ENCODE results near the gene CRB1.

The CRB1 gene

GRCh38 chr1:197384471-197384870 is 116.4 kb downstream of the CRB1 start:
- Histone ChIP-seq H2BK12ac (ENCODE audit: low read length) (no peak overlapping the region), H2BK5ac (ENCODE audit: low read length) (no peak overlapping the region), H4K91ac (ENCODE audit: low read depth, low read length, poor library complexity) (no peak overlapping the region), H3K9ac (ENCODE audit: low read depth, low read length, poor library complexity) (no peak overlapping the region), H3K9me3 (replicated peaks in 1 of 2; ENCODE audit: control insufficient read depth in 2 of 2, insufficient read depth in 1 of 2, low read depth in 1 of 2, low read length in 2 of 2) (no peaks in the 10 kb centered on the region), H2AFZ (ENCODE audit: low read length) (no peak overlapping the region), H3K79me1 (ENCODE audit: low read depth, low read length) (no peaks in the 10 kb centered on the region), H3K4me2 (ENCODE audit: insufficient read depth, low read length, poor library complexity, severe bottlenecking) (no peak overlapping the region), H3K4ac (ENCODE audit: low read length) (no peak overlapping the region), H3K4me3 (ENCODE audit: low read length in 2 of 2) (no peak overlapping the region), H4K8ac (ENCODE audit: low read depth, low read length) (no peak overlapping the region), H3K27me3 (ENCODE audit: control insufficient read depth in 3 of 3, insufficient read depth in 3 of 3, low read depth in 1 of 3, low read length in 3 of 3) (no peaks in the 10 kb centered on the region), H3K18ac (ENCODE audit: low read length) (no peak overlapping the region), H2BK120ac (ENCODE audit: low read depth, low read length) (no peak overlapping the region), H2AK5ac (ENCODE audit: low read depth, low read length) (no peak overlapping the region), H3K36me3 (replicated peaks in 1 of 2; ENCODE audit: control insufficient read depth in 2 of 2, insufficient read depth in 2 of 2, low read length in 2 of 2) (no peaks in the 10 kb centered on the region), H3K27ac (replicated peaks; ENCODE audit: low read length) (no peak overlapping the region), H3K23ac (ENCODE audit: low read depth, low read length, poor library complexity) (no peak overlapping the region), H3K4me1 (ENCODE audit: control insufficient read depth in 2 of 2, insufficient read depth in 1 of 2, low read depth in 1 of 2, low read length in 2 of 2) (no peaks in the 10 kb centered on the region), H2BK15ac (ENCODE audit: low read length) (no peak overlapping the region), H3K14ac (ENCODE audit: low read length) (no peak overlapping the region)
- DNase-seq (ENCODE audit: low spot score), result no peak
- WGBS, 2 donors (ENCODE audit: extremely low coverage in 2 of 2, insufficient read length in 2 of 2, insufficient replicate concordance in 1 of 2), result no CpG with 5 or more reads among the region's 6 CpGs

DNA sequence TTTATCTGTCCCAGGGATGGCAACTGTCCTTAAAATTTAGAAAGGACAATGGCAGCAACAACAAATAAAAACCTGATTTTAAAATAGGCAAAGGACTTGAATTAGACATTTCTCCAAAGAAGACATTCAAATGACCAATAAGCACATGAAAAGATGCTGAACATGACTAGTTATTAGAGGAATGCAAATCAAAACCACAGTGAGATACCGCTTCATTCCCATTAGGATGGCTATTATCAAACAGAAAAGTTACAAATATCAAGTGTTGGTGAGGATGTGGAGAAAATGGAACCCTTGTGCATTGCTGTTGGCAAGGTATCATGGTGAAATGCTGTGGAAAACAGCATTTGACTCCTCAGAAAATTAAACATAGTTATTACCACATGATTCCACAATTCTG is 120.7 kb downstream of the CRB1 start:
- H3K4me1 ChIP-seq (ENCODE audit: control insufficient read depth in 2 of 2, insufficient read depth in 1 of 2, low read depth in 1 of 2, low read length in 2 of 2), result no peaks in the 10 kb centered on the region
- H3K14ac ChIP-seq (ENCODE audit: low read length), result no peak overlapping the region
- DNase-seq (ENCODE audit: low spot score), result no peak
- H3K4me3 ChIP-seq (ENCODE audit: low read length in 2 of 2), result no peak overlapping the region
- no peaks in the 10 kb centered on the region for H3K36me3 ChIP-seq (replicated peaks in 1 of 2; ENCODE audit: control insufficient read depth in 2 of 2, insufficient read depth in 2 of 2, low read length in 2 of 2)
- no CpG with 5 or more reads among the region's 1 CpG for WGBS, 2 donors (ENCODE audit: extremely low coverage in 2 of 2, insufficient read length in 2 of 2, insufficient replicate concordance in 1 of 2)
- no peaks in the 10 kb centered on the region for H3K27me3 ChIP-seq (ENCODE audit: control insufficient read depth in 3 of 3, insufficient read depth in 3 of 3, low read depth in 1 of 3, low read length in 3 of 3)
- no peak overlapping the region for H3K18ac ChIP-seq (ENCODE audit: low read length)
- H3K4me2 ChIP-seq (ENCODE audit: insufficient read depth, low read length, poor library complexity, severe bottlenecking), result no peak overlapping the region
- H2AK5ac ChIP-seq (ENCODE audit: low read depth, low read length), result no peak overlapping the region
- H3K4ac ChIP-seq (ENCODE audit: low read length), result no peak overlapping the region
- H4K8ac ChIP-seq (ENCODE audit: low read depth, low read length), result no peak overlapping the region
- no peak overlapping the region for H4K91ac ChIP-seq (ENCODE audit: low read depth, low read length, poor library complexity)
- no peak overlapping the region for H2BK5ac ChIP-seq (ENCODE audit: low read length)
- no peaks in the 10 kb centered on the region for H3K79me1 ChIP-seq (ENCODE audit: low read depth, low read length)
- no peak overlapping the region for H3K23ac ChIP-seq (ENCODE audit: low read depth, low read length, poor library complexity)
- H3K27ac ChIP-seq (replicated peaks; ENCODE audit: low read length), result no peak overlapping the region
- no peak overlapping the region for H2BK120ac ChIP-seq (ENCODE audit: low read depth, low read length)
- no peak overlapping the region for H2BK15ac ChIP-seq (ENCODE audit: low read length)
- H3K9ac ChIP-seq (ENCODE audit: low read depth, low read length, poor library complexity), result no peak overlapping the region
- H3K9me3 ChIP-seq (replicated peaks in 1 of 2; ENCODE audit: control insufficient read depth in 2 of 2, insufficient read depth in 1 of 2, low read depth in 1 of 2, low read length in 2 of 2), result no peaks in the 10 kb centered on the region
- H2BK12ac ChIP-seq (ENCODE audit: low read length), result no peak overlapping the region
- no peak overlapping the region for H2AFZ ChIP-seq (ENCODE audit: low read length)

DNA sequence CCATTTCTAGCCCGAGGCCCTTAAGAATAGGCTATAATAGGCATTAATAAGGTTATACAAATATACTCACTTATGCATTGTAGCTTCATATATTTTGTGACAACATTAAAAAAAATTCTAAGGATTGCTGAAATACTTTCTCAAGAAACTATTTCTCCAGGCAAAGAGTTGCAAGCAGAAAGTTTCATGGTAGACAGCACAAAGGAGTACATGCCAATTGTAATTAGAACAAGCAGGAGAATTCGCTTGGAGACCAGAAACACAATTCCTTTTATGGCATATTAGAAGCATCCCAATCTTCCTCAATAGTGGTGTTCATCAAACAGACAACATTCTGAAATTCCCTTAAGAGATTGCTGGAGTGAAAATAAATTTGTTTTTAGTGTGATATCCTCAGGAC is 122.8 kb downstream of the CRB1 start:
- H4K91ac ChIP-seq (ENCODE audit: low read depth, low read length, poor library complexity), result no peak overlapping the region
- no peak overlapping the region for H4K8ac ChIP-seq (ENCODE audit: low read depth, low read length)
- H3K18ac ChIP-seq (ENCODE audit: low read length), result no peak overlapping the region
- no peak overlapping the region for H3K14ac ChIP-seq (ENCODE audit: low read length)
- no peaks in the 10 kb centered on the region for H3K27me3 ChIP-seq (ENCODE audit: control insufficient read depth in 3 of 3, insufficient read depth in 3 of 3, low read depth in 1 of 3, low read length in 3 of 3)
- H3K23ac ChIP-seq (ENCODE audit: low read depth, low read length, poor library complexity), result no peak overlapping the region
- DNase-seq (ENCODE audit: low spot score), result no peak
- H2AFZ ChIP-seq (ENCODE audit: low read length), result no peak overlapping the region
- H3K9ac ChIP-seq (ENCODE audit: low read depth, low read length, poor library complexity), result no peak overlapping the region
- no CpG with 5 or more reads among the region's 2 CpGs for WGBS, 2 donors (ENCODE audit: extremely low coverage in 2 of 2, insufficient read length in 2 of 2, insufficient replicate concordance in 1 of 2)
- no peak overlapping the region for H2AK5ac ChIP-seq (ENCODE audit: low read depth, low read length)
- no peaks in the 10 kb centered on the region for H3K79me1 ChIP-seq (ENCODE audit: low read depth, low read length)
- no peaks in the 10 kb centered on the region for H3K36me3 ChIP-seq (replicated peaks in 1 of 2; ENCODE audit: control insufficient read depth in 2 of 2, insufficient read depth in 2 of 2, low read length in 2 of 2)
- H3K4me2 ChIP-seq (ENCODE audit: insufficient read depth, low read length, poor library complexity, severe bottlenecking), result no peak overlapping the region
- H3K9me3 ChIP-seq (replicated peaks in 1 of 2; ENCODE audit: control insufficient read depth in 2 of 2, insufficient read depth in 1 of 2, low read depth in 1 of 2, low read length in 2 of 2), result no peaks in the 10 kb centered on the region
- no peak overlapping the region for H2BK12ac ChIP-seq (ENCODE audit: low read length)
- no peak overlapping the region for H2BK120ac ChIP-seq (ENCODE audit: low read depth, low read length)
- H3K4me1 ChIP-seq (ENCODE audit: control insufficient read depth in 2 of 2, insufficient read depth in 1 of 2, low read depth in 1 of 2, low read length in 2 of 2), result no peaks in the 10 kb centered on the region
- no peak overlapping the region for H3K27ac ChIP-seq (replicated peaks; ENCODE audit: low read length)
- H3K4ac ChIP-seq (ENCODE audit: low read length), result no peak overlapping the region
- no peak overlapping the region for H2BK15ac ChIP-seq (ENCODE audit: low read length)
- H2BK5ac ChIP-seq (ENCODE audit: low read length), result no peak overlapping the region
- no peak overlapping the region for H3K4me3 ChIP-seq (ENCODE audit: low read length in 2 of 2)

- Histone ChIP-seq H2BK12ac (ENCODE audit: low read length) (no peak overlapping the region), H3K18ac (ENCODE audit: low read length) (no peak overlapping the region), H2AK5ac (ENCODE audit: low read depth, low read length) (no peak overlapping the region), H2BK15ac (ENCODE audit: low read length) (no peak overlapping the region), H3K4me2 (ENCODE audit: insufficient read depth, low read length, poor library complexity, severe bottlenecking) (no peak overlapping the region), H2BK5ac (ENCODE audit: low read length) (no peak overlapping the region), H3K9me3 (replicated peaks in 1 of 2; ENCODE audit: control insufficient read depth in 2 of 2, insufficient read depth in 1 of 2, low read depth in 1 of 2, low read length in 2 of 2) (no peaks in the 10 kb centered on the region), H3K9ac (ENCODE audit: low read depth, low read length, poor library complexity) (no peak overlapping the region), H3K27ac (replicated peaks; ENCODE audit: low read length) (no peak overlapping the region), H3K27me3 (ENCODE audit: control insufficient read depth in 3 of 3, insufficient read depth in 3 of 3, low read depth in 1 of 3, low read length in 3 of 3) (no peaks in the 10 kb centered on the region), H3K4me3 (ENCODE audit: low read length in 2 of 2) (no peak overlapping the region), H3K23ac (ENCODE audit: low read depth, low read length, poor library complexity) (no peak overlapping the region), H3K79me1 (ENCODE audit: low read depth, low read length) (no peaks in the 10 kb centered on the region), H4K8ac (ENCODE audit: low read depth, low read length) (no peak overlapping the region), H2AFZ (ENCODE audit: low read length) (no peak overlapping the region), H3K4ac (ENCODE audit: low read length) (no peak overlapping the region), H3K4me1 (ENCODE audit: control insufficient read depth in 2 of 2, insufficient read depth in 1 of 2, low read depth in 1 of 2, low read length in 2 of 2) (no peaks in the 10 kb centered on the region), H4K91ac (ENCODE audit: low read depth, low read length, poor library complexity) (no peak overlapping the region), H3K36me3 (replicated peaks in 1 of 2; ENCODE audit: control insufficient read depth in 2 of 2, insufficient read depth in 2 of 2, low read length in 2 of 2) (no peaks in the 10 kb centered on the region), H2BK120ac (ENCODE audit: low read depth, low read length) (no peak overlapping the region), H3K14ac (ENCODE audit: low read length) (no peak overlapping the region)
- no CpG with 5 or more reads among the region's 3 CpGs for WGBS, 2 donors (ENCODE audit: extremely low coverage in 2 of 2, insufficient read length in 2 of 2, insufficient replicate concordance in 1 of 2)
- DNase-seq (ENCODE audit: low spot score), result no peak
These were observed 123.5 kb downstream of the CRB1 start for GRCh38 chr1:197391303-197392226.
